Measurements from ENCODE around the gene AMER1.

AMER1 gene

GRCh38 chrX:64182208-64182607, 23.3 kb downstream of the AMER1 start:
- FAIRE-seq: no peak

DNA sequence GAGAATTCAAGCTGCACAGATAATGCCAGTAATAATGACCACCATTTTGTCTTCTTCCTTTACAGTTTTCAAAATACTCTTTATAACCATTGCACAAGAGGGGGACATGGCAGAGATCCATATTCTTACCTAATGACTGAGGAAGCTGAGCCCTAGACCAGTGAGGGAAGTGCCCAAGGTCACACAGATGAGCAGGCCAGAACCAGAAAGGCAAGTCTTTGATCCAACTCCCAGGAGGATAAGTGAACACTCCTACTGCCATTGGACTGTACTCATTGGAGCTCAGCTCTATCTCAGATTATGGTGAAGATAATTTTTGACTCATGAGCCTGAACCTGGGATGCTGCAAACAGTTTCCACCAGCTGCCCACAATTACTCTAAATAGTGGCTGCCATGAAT, 28.6 kb downstream of the AMER1 start:
- no peak for FAIRE-seq

- no peak for FAIRE-seq
Measured at GRCh38 chrX:64169988-64170387, 35.5 kb downstream of the AMER1 start.

- no peak for FAIRE-seq
Measured at GRCh38 chrX:64152857-64153256, 52.7 kb downstream of the AMER1 start.

DNA sequence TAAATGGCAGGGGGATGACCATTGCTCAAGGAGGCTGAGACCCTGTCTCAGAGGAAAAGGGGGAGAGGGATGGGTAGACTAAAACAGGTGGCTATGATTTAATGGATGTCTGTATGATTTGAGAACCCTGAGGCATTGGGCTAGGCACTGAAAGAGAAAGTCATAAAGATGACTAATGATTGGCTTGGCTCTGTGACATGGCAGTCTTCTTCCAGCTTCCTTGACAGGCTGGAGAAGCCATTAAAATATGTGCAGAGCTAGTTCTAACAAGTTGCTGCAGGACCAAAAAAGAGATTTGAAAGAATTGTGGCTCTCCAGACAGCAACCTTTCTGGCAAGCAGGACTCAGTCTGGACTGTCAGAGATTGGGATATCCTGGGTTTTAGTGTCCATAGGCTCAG, 53.6 kb downstream of the AMER1 start:
- no peak for FAIRE-seq

DNA sequence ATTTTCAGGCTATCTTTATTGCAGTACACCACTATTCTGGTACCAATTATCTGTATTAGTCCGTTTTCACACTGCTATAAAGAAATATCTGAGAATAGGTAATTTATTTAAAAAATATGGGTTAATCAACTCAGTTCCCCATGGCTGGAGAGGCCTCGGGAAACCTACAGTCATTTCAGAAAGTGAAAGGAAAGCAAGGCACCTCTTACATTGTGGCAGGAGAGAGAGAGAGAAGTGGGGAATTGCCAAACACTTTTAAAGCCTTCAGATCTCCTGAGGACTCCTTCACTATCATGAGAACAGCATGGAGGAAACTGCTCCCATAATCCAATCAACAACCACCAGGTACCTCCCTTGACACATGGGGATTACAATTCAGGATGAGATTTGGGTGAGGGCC, 54.7 kb downstream of the AMER1 start:
- FAIRE-seq: no peak
